ENCODE measurements around the gene SNX20. TPM values are rescaled to one million over a fixed set of nuclear protein-coding genes. Genes with fewer than 3 reads are reported as not detected.

The SNX20 gene
- total and polyA plus RNA-seq, 10 of the 15 experiments (the other 5 are each of a cell fraction or from before 2014, with no cell fraction given) = 4.6 to 30.8 (median 21.9) TPM

GRCh38 chr16:50696126-50696525, 15.0 kb upstream of the SNX20 start (continued):
- TF ChIP-seq ZBTB4 (CRISPR knock-in tag; IDR thresholded peaks at IDR 0.05) (no peak), EED (IDR thresholded peaks at IDR 0.05; ENCODE audit: low read depth) (no peak), ZNF274 (IDR thresholded peaks at IDR 0.05; ENCODE audit: insufficient read depth, insufficient read length) (no peak), NFIC (IDR thresholded peaks at IDR 0.05; ENCODE audit: low read depth, low read length) (peak; percentile 41; the same call in 1 of the 2 replicates), HCFC1 (IDR thresholded peaks at IDR 0.05; ENCODE audit: low read length) (no peak), CBX5 (IDR thresholded peaks at IDR 0.05; ENCODE audit: low read depth) (no peak), IRF4 (IDR thresholded peaks at IDR 0.05; ENCODE audit: low read depth, low read length) (no peak), RELA (IDR thresholded peaks at IDR 0.05; ENCODE audit: borderline replicate concordance, partially characterized antibody) (no peak), NR2F1 (conservative IDR thresholded peaks at IDR 0.05) (peak; percentile 90), RUNX3 (IDR thresholded peaks at IDR 0.05; ENCODE audit: low read length) (no peak; the same call in 1 of the 2 replicates), MAX (IDR thresholded peaks at IDR 0.05; ENCODE audit: low read depth, low read length) (no peak), MTA2 (IDR thresholded peaks at IDR 0.05; ENCODE audit: low read depth) (no peak), ZNF24 (IDR thresholded peaks at IDR 0.05) (no peak), SP1 (IDR thresholded peaks at IDR 0.05; ENCODE audit: low read depth, low read length) (no peak), NBN (IDR thresholded peaks at IDR 0.05) (no peak), CREM (IDR thresholded peaks at IDR 0.05; ENCODE audit: low read depth) (no peak), NFYB (IDR thresholded peaks at IDR 0.05; ENCODE audit: insufficient read depth, low read depth, low read length) (no peak), MLLT1 (IDR thresholded peaks at IDR 0.05) (no peak), IRF3 (IDR thresholded peaks at IDR 0.05) (no peak), ZBTB40 (IDR thresholded peaks at IDR 0.05; ENCODE audit: borderline replicate concordance) (no peak), KAT2A (conservative IDR thresholded peaks at IDR 0.05; ENCODE audit: control insufficient read depth, low read depth, low read length) (no peak)

Measured in GM12878 (cell line).